H7 (cell line): ENCODE data around the gene PDE4B. TPM values are rescaled to one million over a fixed set of nuclear protein-coding genes. Genes with fewer than 3 reads are reported as not detected.
A peak's percentile ranks its signal among the peaks of the same experiment; 100 is the strongest.

ENCODE experiments used
- DNase-seq: peaks from one replicate; pipeline ENCODE4 v3.0.0; 2012
- H3K27me3 ChIP-seq: 2 replicates; pipeline ENCODE4 v1.6.0; 2011; ENCODE audit warnings: mild to moderate bottlenecking, low read length; ENCODE audit not compliant: control insufficient read depth, insufficient read depth
- H3K36me3 ChIP-seq: replicated peaks from 2 replicates; pipeline ENCODE4 v1.5.1; 2011; ENCODE audit warnings: low read length; ENCODE audit not compliant: control insufficient read depth, insufficient read depth
- H3K4me3 ChIP-seq: 2 replicates; pipeline ENCODE4 v1.5.1; 2011; ENCODE audit warnings: low read depth, mild to moderate bottlenecking, control low read depth, low read length, moderate library complexity; ENCODE audit not compliant: insufficient read depth
- total RNA-seq: library from RNA; depleted of rRNA; stranded (reverse); fragments of >200 nt; shearing (Covaris generic); gene quantifications from 2 replicates; pipeline ENCODE4 v1.2.3, GENCODE V29; 2014; rRNA removed

Gene PDE4B
- total RNA-seq = 4.1 and 5.5 TPM in 2 replicates

GRCh38 chr1:65792669-65793358 lies at the start of gene PDE4B:
Gene PDE4B (plus strand): TSS chr1:65792895.
- H3K27me3 ChIP-seq = peaks cover 63% of the 10 kb centered on the region
- peak within 1 kb of the TSS; percentile 49 for H3K4me3 ChIP-seq
- no peaks in the 10 kb centered on the region for H3K36me3 ChIP-seq
- peak; percentile 79 for DNase-seq

GRCh38 chr1:65744731-65745130 lies 48.0 kb upstream of the PDE4B start:
- no peak for DNase-seq
- H3K4me3 ChIP-seq = no peak overlapping the region
- H3K27me3 ChIP-seq = no peaks in the 10 kb centered on the region
- H3K36me3 ChIP-seq = no peaks in the 10 kb centered on the region

- Histone ChIP-seq H3K27me3 (no peaks in the 10 kb centered on the region), H3K36me3 (no peaks in the 10 kb centered on the region), H3K4me3 (no peak overlapping the region)
- no peak for DNase-seq
Measured at GRCh38 chr1:65751961-65752360, 40.7 kb upstream of the PDE4B start.

- no peak for DNase-seq
- H3K4me3 ChIP-seq = no peak overlapping the region
- H3K27me3 ChIP-seq = no peaks in the 10 kb centered on the region
- no peaks in the 10 kb centered on the region for H3K36me3 ChIP-seq
Measured at GRCh38 chr1:65756616-65757015, 36.1 kb upstream of the PDE4B start.

- DNase-seq = no peak
- no peaks in the 10 kb centered on the region for H3K27me3 ChIP-seq
- H3K36me3 ChIP-seq = no peaks in the 10 kb centered on the region
- no peak overlapping the region for H3K4me3 ChIP-seq
Measured at GRCh38 chr1:65757531-65757930, 35.2 kb upstream of the PDE4B start.

- no peaks in the 10 kb centered on the region for H3K27me3 ChIP-seq
- no peaks in the 10 kb centered on the region for H3K36me3 ChIP-seq
- H3K4me3 ChIP-seq = no peak overlapping the region
- no peak for DNase-seq
Measured at GRCh38 chr1:65758128-65758527, 34.6 kb upstream of the PDE4B start.

- no peak for DNase-seq
- no peaks in the 10 kb centered on the region for H3K36me3 ChIP-seq
- H3K4me3 ChIP-seq = no peak overlapping the region
- H3K27me3 ChIP-seq = no peaks in the 10 kb centered on the region
Measured at GRCh38 chr1:65759516-65759915, 33.2 kb upstream of the PDE4B start.

- Histone ChIP-seq H3K36me3 (no peaks in the 10 kb centered on the region), H3K27me3 (no peaks in the 10 kb centered on the region), H3K4me3 (no peak overlapping the region)
- peak; percentile 5 for DNase-seq
Measured at GRCh38 chr1:65762081-65762862, 30.4 kb upstream of the PDE4B start.

GRCh38 chr1:65764052-65764451 lies 28.6 kb upstream of the PDE4B start:
- DNase-seq = no peak
- no peak overlapping the region for H3K4me3 ChIP-seq
- H3K36me3 ChIP-seq = no peaks in the 10 kb centered on the region
- no peaks in the 10 kb centered on the region for H3K27me3 ChIP-seq

- H3K4me3 ChIP-seq = no peak overlapping the region
- DNase-seq = no peak
- H3K36me3 ChIP-seq = no peaks in the 10 kb centered on the region
- H3K27me3 ChIP-seq = no peaks in the 10 kb centered on the region
Measured at GRCh38 chr1:65765631-65766030, 27.1 kb upstream of the PDE4B start.

- H3K36me3 ChIP-seq = no peaks in the 10 kb centered on the region
- no peak for DNase-seq
Measured at GRCh38 chr1:65769636-65770035, 23.1 kb upstream of the PDE4B start.

GRCh38 chr1:65772607-65773006 lies 20.1 kb upstream of the PDE4B start:
- H3K27me3 ChIP-seq = no peaks in the 10 kb centered on the region
- DNase-seq = no peak
- H3K4me3 ChIP-seq = no peak overlapping the region
- H3K36me3 ChIP-seq = no peaks in the 10 kb centered on the region

More at GRCh38 chr1:65769636-65770035, 23.1 kb upstream of the PDE4B start:
- Histone ChIP-seq H3K27me3 (no peaks in the 10 kb centered on the region), H3K4me3 (no peak overlapping the region)

- no peaks in the 10 kb centered on the region for H3K27me3 ChIP-seq
- no peak overlapping the region for H3K4me3 ChIP-seq
- no peaks in the 10 kb centered on the region for H3K36me3 ChIP-seq
- DNase-seq = no peak
Measured at GRCh38 chr1:65773391-65774123, 19.1 kb upstream of the PDE4B start.

GRCh38 chr1:65788762-65789161 lies 3.9 kb upstream of the PDE4B start:
- H3K36me3 ChIP-seq = no peaks in the 10 kb centered on the region
- peaks cover 41% of the 10 kb centered on the region for H3K27me3 ChIP-seq
- DNase-seq = no peak
- H3K4me3 ChIP-seq = no peak overlapping the region

GRCh38 chr1:65791396-65791795 lies 1.3 kb upstream of the PDE4B start:
- no peak for DNase-seq
- Histone ChIP-seq H3K27me3 (peaks cover 63% of the 10 kb centered on the region), H3K4me3 (no peak overlapping the region), H3K36me3 (no peaks in the 10 kb centered on the region)
